GM13976 (cell line): ENCODE results near the gene PPP1R9A.

Experiments
- DNase-seq: peaks from one replicate; pipeline ENCODE4 v3.0.0; 2012; ENCODE audit warnings: low spot score
- CTCF ChIP-seq: IDR thresholded peaks from 2 replicates; pipeline ENCODE4 v1.5.1; 2012; ENCODE audit warnings: borderline replicate concordance, mild to moderate bottlenecking; ENCODE audit not compliant: insufficient read depth; ENCODE audit errors: extremely low read depth, missing control alignments, control extremely low read depth
- in situ Hi-C: fragments of 300-500 bp; cut with MboI; formaldehyde crosslinking; loops from one replicate; pipeline ENCODE4 v1.12.0; 2022; ENCODE audit warnings: low sequenced_read_pairs, mixed read lengths, inconsistent platforms; ENCODE audit not compliant: unreplicated experiment

The PPP1R9A gene

GRCh38 chr7:95327356-95327755 lies 420.0 kb downstream of the PPP1R9A start:
- TF ChIP-seq CTCF = no peak
- in situ Hi-C loops = no loop called here
- DNase-seq = no peak

- in situ Hi-C loops = no loop called here
- DNase-seq = peak; percentile 45
- no peak for TF ChIP-seq CTCF
Observed at GRCh38 chr7:95330204-95330960, 423.0 kb downstream of the PPP1R9A start.

GRCh38 chr7:95330961-95331337 lies 423.6 kb downstream of the PPP1R9A start:
- no peak for DNase-seq
- TF ChIP-seq CTCF = no peak
- in situ Hi-C loops = no loop called here

- in situ Hi-C loops = no loop called here
- DNase-seq = no peak
- no peak for TF ChIP-seq CTCF
Observed at GRCh38 chr7:95334447-95334846, 427.1 kb downstream of the PPP1R9A start.

- in situ Hi-C loops = no loop called here
- TF ChIP-seq CTCF = no peak
- no peak for DNase-seq
Observed at GRCh38 chr7:95335093-95335492, 427.7 kb downstream of the PPP1R9A start.

GRCh38 chr7:95338832-95339231 lies 431.4 kb downstream of the PPP1R9A start:
- in situ Hi-C loops = no loop called here
- TF ChIP-seq CTCF = no peak
- no peak for DNase-seq
